HCT116 (cell line): Measurements from ENCODE around the gene TRIM56.

ENCODE experiments used
- CEBPB ChIP-seq: IDR thresholded peaks from 2 replicates; pipeline ENCODE4 v1.6.1; 2012; ENCODE audit warnings: low read depth
- CTCF ChIP-seq, 3 experiments: fragments of 200-600 bp in 1 of 3; sonication (generic) in 1 of 3; IDR thresholded peaks in 2 of 3; conservative IDR thresholded peaks in 1 of 3; 2 replicates each; pipeline ENCODE4 v1.5.1; 2012 to 2017; ENCODE audit warnings: low read depth in 2 of 3, low read length in 2 of 3, antibody characterized with exemption in 1 of 3, borderline replicate concordance in 1 of 3, control low read depth in 1 of 3, mild to moderate bottlenecking in 1 of 3, mixed read lengths in 1 of 3, mixed run types in 1 of 3, moderate library complexity in 1 of 3; ENCODE audit not compliant: insufficient read depth in 1 of 3
- EZH2 ChIP-seq: fragments of 200-600 bp; sonication (generic); IDR thresholded peaks from 2 replicates; pipeline ENCODE4 v1.6.1; 2017; ENCODE audit warnings: antibody characterized with exemption, mixed run types
- EZH2phosphoT487 ChIP-seq: fragments of 200-600 bp; IDR thresholded peaks from 2 replicates; pipeline ENCODE4 v1.6.1; 2018; ENCODE audit warnings: antibody characterized with exemption, borderline replicate concordance
- JUND ChIP-seq: IDR thresholded peaks from 2 replicates; pipeline ENCODE4 v1.6.1; 2012
- POLR2A ChIP-seq: IDR thresholded peaks from 2 replicates; pipeline ENCODE4 v1.7.0; 2011; ENCODE audit warnings: borderline replicate concordance; ENCODE audit not compliant: insufficient read depth, insufficient read length; ENCODE audit errors: extremely low read depth
- POLR2AphosphoS5 ChIP-seq: IDR thresholded peaks from 2 replicates; pipeline ENCODE4 v1.6.1; 2011; ENCODE audit warnings: mild to moderate bottlenecking, low read depth, low read length, moderate library complexity
- RAD21 ChIP-seq: IDR thresholded peaks from 2 replicates; pipeline ENCODE4 v1.6.1; 2012; ENCODE audit warnings: low read depth, mild to moderate bottlenecking
- REST ChIP-seq: IDR thresholded peaks from 2 replicates; pipeline ENCODE4 v1.6.1; 2012; ENCODE audit warnings: low read depth
- TCF7L2 ChIP-seq: IDR thresholded peaks from 2 replicates; pipeline ENCODE4 v1.7.0; 2011; ENCODE audit warnings: borderline replicate concordance, inconsistent platforms; ENCODE audit not compliant: insufficient read depth, insufficient read length; ENCODE audit errors: extremely low read depth

GRCh38 chr7:101084865-101085161 is 468 bp upstream of the TRIM56 start:
- TF ChIP-seq CTCF (IDR thresholded peaks at IDR 0.05 in 2 of 3, conservative IDR thresholded peaks at IDR 0.05 in 1 of 3; ENCODE audit: borderline replicate concordance in 1 of 3, insufficient read depth in 1 of 3, low read depth in 2 of 3, low read length in 2 of 3) (no peak), CEBPB (no peak), REST (no peak), TCF7L2 (no peak), JUND (no peak), POLR2AphosphoS5 (no peak), EZH2 (no peak), RAD21 (no peak), EZH2phosphoT487 (no peak), POLR2A (no peak)
